HG02943 (cell line): ENCODE data around the gene GATC.

Experiments
- ATAC-seq: cut with Tn5 transposase; IDR thresholded peaks from one replicate; pipeline ENCODE4 v1.9.1; 2021; ENCODE audit warnings: mild to moderate bottlenecking, low read depth, moderate library complexity; ENCODE audit not compliant: unreplicated experiment

The GATC gene

GRCh38 chr12:120445911-120446843 lies at the start of gene GATC, which contains the start of gene TRIAP1:
Gene GATC, plus strand, starts transcription at chr12:120446444. Its CDS starts 37 bp downstream, at chr12:120446481.
Gene TRIAP1, minus strand, starts transcription at chr12:120446384. Its CDS starts 12 bp downstream, at chr12:120446372.
- peak; percentile 76 for ATAC-seq

- no peak for ATAC-seq
Measured at GRCh38 chr12:120397824-120398540, 48.3 kb upstream of the GATC start.

GRCh38 chr12:120399531-120399930 lies 46.7 kb upstream of the GATC start:
- no peak for ATAC-seq

GRCh38 chr12:120402217-120402616 lies 44.0 kb upstream of the GATC start:
- ATAC-seq, result no peak

- ATAC-seq, result no peak
Measured at GRCh38 chr12:120403869-120404268, 42.4 kb upstream of the GATC start.

GRCh38 chr12:120404271-120404670 lies 42.0 kb upstream of the GATC start:
- no peak for ATAC-seq

- no peak for ATAC-seq
Measured at GRCh38 chr12:120406069-120406468, 40.2 kb upstream of the GATC start.

- no peak for ATAC-seq
Measured at GRCh38 chr12:120406553-120406952, 39.7 kb upstream of the GATC start.

- no peak for ATAC-seq
Measured at GRCh38 chr12:120408771-120409170, 37.5 kb upstream of the GATC start.

- no peak for ATAC-seq
Measured at GRCh38 chr12:120412421-120412820, 33.8 kb upstream of the GATC start.

GRCh38 chr12:120413901-120414695 lies 32.1 kb upstream of the GATC start:
- ATAC-seq, result no peak

GRCh38 chr12:120416490-120417216 lies 29.6 kb upstream of the GATC start:
- ATAC-seq, result no peak

GRCh38 chr12:120417917-120418580 lies 28.2 kb upstream of the GATC start:
- no peak for ATAC-seq

GRCh38 chr12:120421701-120422100 lies 24.5 kb upstream of the GATC start:
- no peak for ATAC-seq

GRCh38 chr12:120422892-120423456 lies 23.3 kb upstream of the GATC start:
- ATAC-seq, result no peak

- no peak for ATAC-seq
Measured at GRCh38 chr12:120425797-120426196, 20.4 kb upstream of the GATC start.

- no peak for ATAC-seq
Measured at GRCh38 chr12:120428597-120429229, 17.5 kb upstream of the GATC start.

- ATAC-seq, result no peak
Measured at GRCh38 chr12:120429368-120429767, 16.9 kb upstream of the GATC start.
